Osteocyte (in vitro differentiated cells): ENCODE measurements around the gene PPP2R3C. TPM values are rescaled to one million over a fixed set of nuclear protein-coding genes. Genes with fewer than 3 reads are reported as not detected.

Experiments
- DNase-seq: peaks from one replicate; pipeline ENCODE4 v3.0.0; 2021; ENCODE audit warnings: mixed read lengths; ENCODE audit not compliant: unreplicated experiment; ENCODE audit errors: extremely low spot score
- H3K27ac Mint-ChIP-seq: one replicate; pipeline ENCODE4 v1.8.0; 2021; ENCODE audit warnings: mild to moderate bottlenecking, mixed read lengths; ENCODE audit not compliant: unreplicated experiment
- H3K27me3 Mint-ChIP-seq: one replicate; pipeline ENCODE4 v1.8.0; 2021; ENCODE audit warnings: mixed read lengths; ENCODE audit not compliant: unreplicated experiment
- H3K36me3 Mint-ChIP-seq: one replicate; pipeline ENCODE4 v1.8.0; 2021; ENCODE audit warnings: mixed read lengths; ENCODE audit not compliant: unreplicated experiment
- H3K4me1 Mint-ChIP-seq: one replicate; pipeline ENCODE4 v1.8.0; 2021; ENCODE audit warnings: mixed read lengths; ENCODE audit not compliant: unreplicated experiment
- H3K4me3 Mint-ChIP-seq: one replicate; pipeline ENCODE4 v1.8.0; 2021; ENCODE audit warnings: mild to moderate bottlenecking, moderate library complexity, mixed read lengths; ENCODE audit not compliant: unreplicated experiment
- H3K9me3 Mint-ChIP-seq: one replicate; pipeline ENCODE4 v1.8.0; 2021; ENCODE audit warnings: mixed read lengths; ENCODE audit not compliant: unreplicated experiment
- total RNA-seq: library from RNA; stranded (reverse); gene quantifications from 2 replicates; pipeline ENCODE4 v1.2.1, GENCODE V29; 2021
- TF ChIP-seq, protein P1 (sequence below): fragments of 200-600 bp; sonication (generic); IDR thresholded peaks from 2 replicates; pipeline ENCODE4 v1.5.0; 2021; ENCODE audit warnings: antibody characterized with exemption, mild to moderate bottlenecking, moderate library complexity

Gene PPP2R3C
- total RNA-seq, 1 donor from 2014 or later = 33.1 TPM

DNA sequence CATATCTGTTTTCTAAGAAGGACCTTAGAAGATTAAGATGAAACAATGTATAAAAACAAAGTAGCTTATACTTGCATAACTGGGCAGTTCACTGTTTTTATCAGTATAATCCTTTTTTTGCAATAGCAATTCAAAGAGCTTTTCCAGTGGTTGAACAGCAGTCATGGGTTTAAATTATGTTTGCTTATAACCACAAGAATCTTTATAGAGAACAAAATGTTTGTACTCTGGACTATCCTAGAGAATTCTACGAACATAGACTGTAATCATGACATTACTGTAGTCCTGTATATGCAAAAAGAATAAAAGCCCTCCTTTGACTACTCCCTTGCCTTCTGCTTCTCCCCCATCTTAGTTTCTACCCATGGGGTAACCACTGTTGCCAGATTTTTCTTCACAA, 70.0 kb downstream of the PPP2R3C start:
- H3K36me3 Mint-ChIP-seq = peaks cover 7% of the 10 kb centered on the region
- H3K9me3 Mint-ChIP-seq = no peaks in the 10 kb centered on the region
- TF ChIP-seq, protein P1, sequence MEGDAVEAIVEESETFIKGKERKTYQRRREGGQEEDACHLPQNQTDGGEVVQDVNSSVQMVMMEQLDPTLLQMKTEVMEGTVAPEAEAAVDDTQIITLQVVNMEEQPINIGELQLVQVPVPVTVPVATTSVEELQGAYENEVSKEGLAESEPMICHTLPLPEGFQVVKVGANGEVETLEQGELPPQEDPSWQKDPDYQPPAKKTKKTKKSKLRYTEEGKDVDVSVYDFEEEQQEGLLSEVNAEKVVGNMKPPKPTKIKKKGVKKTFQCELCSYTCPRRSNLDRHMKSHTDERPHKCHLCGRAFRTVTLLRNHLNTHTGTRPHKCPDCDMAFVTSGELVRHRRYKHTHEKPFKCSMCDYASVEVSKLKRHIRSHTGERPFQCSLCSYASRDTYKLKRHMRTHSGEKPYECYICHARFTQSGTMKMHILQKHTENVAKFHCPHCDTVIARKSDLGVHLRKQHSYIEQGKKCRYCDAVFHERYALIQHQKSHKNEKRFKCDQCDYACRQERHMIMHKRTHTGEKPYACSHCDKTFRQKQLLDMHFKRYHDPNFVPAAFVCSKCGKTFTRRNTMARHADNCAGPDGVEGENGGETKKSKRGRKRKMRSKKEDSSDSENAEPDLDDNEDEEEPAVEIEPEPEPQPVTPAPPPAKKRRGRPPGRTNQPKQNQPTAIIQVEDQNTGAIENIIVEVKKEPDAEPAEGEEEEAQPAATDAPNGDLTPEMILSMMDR = no peak
- H3K4me3 Mint-ChIP-seq = no peak overlapping the region
- no peaks in the 10 kb centered on the region for H3K27me3 Mint-ChIP-seq
- DNase-seq = no peak
- H3K4me1 Mint-ChIP-seq = peaks cover 29% of the 10 kb centered on the region
- peak overlapping the region; percentile 79 for H3K27ac Mint-ChIP-seq

DNA sequence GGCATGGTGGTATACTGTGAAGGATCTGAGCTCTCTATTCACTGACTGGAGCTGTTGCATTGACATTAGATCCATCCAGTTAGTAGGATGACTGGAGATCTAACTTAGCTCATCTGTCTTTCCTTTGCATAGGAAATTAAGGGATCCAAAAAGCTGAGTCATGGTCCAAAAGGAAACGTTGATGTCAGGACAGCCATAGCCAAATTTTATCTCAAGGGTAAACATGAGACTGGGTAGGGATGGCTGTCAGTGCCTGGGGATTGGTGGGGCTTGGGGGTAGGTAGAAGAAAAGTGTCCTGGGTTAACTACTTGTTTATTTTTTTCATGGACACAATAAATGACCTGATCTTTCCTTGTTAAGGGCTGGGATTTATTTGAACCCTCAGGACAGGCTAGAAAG, 71.1 kb downstream of the PPP2R3C start:
- no peaks in the 10 kb centered on the region for H3K27me3 Mint-ChIP-seq
- H3K36me3 Mint-ChIP-seq = peaks cover under 1% of the 10 kb centered on the region
- DNase-seq = no peak
- H3K4me1 Mint-ChIP-seq = peaks cover 32% of the 10 kb centered on the region
- H3K4me3 Mint-ChIP-seq = no peak overlapping the region
- TF ChIP-seq, protein P1 = no peak
- peak overlapping the region; percentile 79 for H3K27ac Mint-ChIP-seq
- H3K9me3 Mint-ChIP-seq = no peaks in the 10 kb centered on the region

DNA sequence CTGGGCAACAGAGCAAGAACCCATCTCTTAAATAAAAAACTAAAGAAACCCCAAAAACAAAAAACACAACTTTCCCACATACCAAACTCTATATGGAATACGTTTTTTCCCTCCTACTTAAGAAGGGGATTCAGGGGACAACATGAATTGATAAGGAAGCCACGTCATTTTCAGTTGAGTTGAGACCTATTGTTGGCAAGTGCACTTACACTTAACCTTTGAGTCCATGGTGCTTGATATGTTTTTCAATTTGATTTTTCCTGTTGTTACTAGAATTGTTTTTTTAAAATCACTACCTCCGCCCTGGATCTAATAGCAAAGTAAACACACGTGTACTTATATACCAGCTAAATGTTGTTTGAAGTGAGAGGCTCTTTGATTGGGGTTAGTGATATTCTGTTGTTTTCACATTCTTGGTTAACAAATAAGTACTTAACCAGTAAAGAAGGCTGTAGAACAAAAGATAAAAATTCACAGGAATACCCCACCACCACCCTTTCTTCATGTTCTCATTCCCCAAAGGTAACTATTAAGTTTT, 73.7 kb downstream of the PPP2R3C start:
- H3K27me3 Mint-ChIP-seq = no peaks in the 10 kb centered on the region
- no peak for DNase-seq
- H3K36me3 Mint-ChIP-seq = no peaks in the 10 kb centered on the region
- peaks cover 41% of the 10 kb centered on the region for H3K4me1 Mint-ChIP-seq
- no peaks in the 10 kb centered on the region for H3K9me3 Mint-ChIP-seq
- H3K27ac Mint-ChIP-seq = peak overlapping the region; percentile 48
- TF ChIP-seq, protein P1 = no peak
- H3K4me3 Mint-ChIP-seq = peak overlapping the region; percentile 95

DNA sequence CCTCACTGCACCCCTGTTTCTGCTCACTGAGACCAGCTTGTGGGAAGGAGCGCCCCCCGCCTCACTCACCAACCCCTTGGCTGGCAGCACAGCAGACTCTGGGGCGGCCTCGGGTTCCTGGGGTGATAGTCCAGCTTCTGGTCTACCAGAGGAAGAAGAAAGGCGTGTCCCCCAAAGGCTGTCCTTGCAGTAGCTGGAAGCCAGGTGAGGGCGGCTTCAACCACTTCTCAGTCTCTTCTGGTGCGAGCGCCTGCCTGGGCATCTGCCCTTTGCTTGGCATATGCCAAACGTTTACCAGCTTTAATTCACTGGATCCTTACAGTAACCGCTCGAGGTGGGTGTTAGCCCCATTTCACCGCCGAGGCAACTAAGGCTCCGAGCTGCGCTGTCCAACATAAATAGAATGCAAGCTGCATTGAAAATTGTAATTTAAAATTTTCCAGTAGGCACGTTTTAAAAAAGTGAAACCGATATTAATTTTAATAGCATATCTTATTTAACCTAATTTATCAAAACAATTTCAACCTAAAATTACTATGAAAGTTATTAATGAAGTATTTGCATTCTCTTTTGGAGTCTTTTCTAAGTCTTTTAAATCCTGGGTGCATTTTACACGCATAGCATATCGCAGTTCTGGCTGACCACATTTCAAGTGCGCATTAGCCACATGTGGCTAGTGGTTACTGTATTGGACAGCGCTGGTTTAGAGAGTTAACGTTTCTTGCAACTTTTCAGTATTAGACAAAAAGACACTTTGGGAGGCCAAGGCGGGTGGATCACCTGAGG, 74.8 kb downstream of the PPP2R3C start:
- no peaks in the 10 kb centered on the region for H3K9me3 Mint-ChIP-seq
- no peaks in the 10 kb centered on the region for H3K36me3 Mint-ChIP-seq
- DNase-seq = no peak
- TF ChIP-seq, protein P1 = no peak
- no peaks in the 10 kb centered on the region for H3K27me3 Mint-ChIP-seq
- H3K27ac Mint-ChIP-seq = peak overlapping the region; percentile 94
- H3K4me3 Mint-ChIP-seq = peak overlapping the region; percentile 95
- H3K4me1 Mint-ChIP-seq = peaks cover 39% of the 10 kb centered on the region

DNA sequence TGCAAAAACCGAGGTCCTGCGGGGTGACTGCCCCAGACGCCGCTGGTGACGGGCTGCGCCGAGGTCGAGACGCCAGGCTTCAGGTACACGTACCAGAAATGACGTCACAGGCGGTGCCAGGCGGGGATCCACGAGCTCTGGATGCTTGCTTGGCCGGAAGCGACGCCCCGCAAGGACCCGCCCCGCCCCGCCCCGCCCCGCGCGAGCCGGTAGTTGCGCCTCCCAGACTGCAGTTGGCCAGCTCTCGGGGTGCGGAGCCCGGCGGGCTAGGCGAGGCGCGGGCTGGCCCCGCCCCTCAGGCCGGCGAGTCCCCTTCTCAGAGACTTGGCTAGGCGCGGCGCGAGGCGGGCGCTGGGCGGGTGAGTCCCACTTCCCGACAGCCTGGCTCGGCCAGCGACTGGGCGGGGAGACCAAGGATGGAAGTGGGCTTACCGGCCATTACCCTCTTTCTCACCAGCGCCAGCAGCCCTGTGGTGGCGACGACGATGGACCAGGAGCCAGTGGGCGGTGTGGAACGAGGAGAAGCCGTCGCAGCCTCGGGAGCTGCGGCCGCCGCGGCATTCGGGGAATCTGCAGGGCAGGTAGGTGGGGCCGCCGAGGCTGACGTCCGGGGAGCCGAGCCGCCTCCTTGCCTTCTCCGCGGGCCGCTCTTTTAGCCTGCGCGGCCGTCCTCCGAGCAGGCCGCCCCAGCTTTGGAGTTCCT, 75.6 kb downstream of the PPP2R3C start, which contains the start of gene FAM177A1:
Gene FAM177A1, plus strand, starts transcription at position 225 of the 703 bp plus-strand sequence. Its CDS starts 192 bp downstream, at position 417.
- peak; percentile 98 for DNase-seq
- H3K27me3 Mint-ChIP-seq = no peaks in the 10 kb centered on the region
- H3K4me3 Mint-ChIP-seq = peak within 1 kb of the TSS; percentile 95
- peaks cover 32% of the 10 kb centered on the region for H3K4me1 Mint-ChIP-seq
- TF ChIP-seq, protein P1 = no peak
- H3K27ac Mint-ChIP-seq = peak within 1 kb of the TSS; percentile 98
- H3K9me3 Mint-ChIP-seq = no peaks in the 10 kb centered on the region
- H3K36me3 Mint-ChIP-seq = no peaks in the 10 kb centered on the region
